ENCODE measurements around the gene P2RX7. TPM values are rescaled to one million over a fixed set of nuclear protein-coding genes. Genes with fewer than 3 reads are reported as not detected.

P2RX7 gene
- total and polyA plus RNA-seq, 9 of the 15 experiments (the other 6 are each of a cell fraction or from before 2014, with no cell fraction given): 0.04 to 0.65 (median 0.30) TPM

DNA sequence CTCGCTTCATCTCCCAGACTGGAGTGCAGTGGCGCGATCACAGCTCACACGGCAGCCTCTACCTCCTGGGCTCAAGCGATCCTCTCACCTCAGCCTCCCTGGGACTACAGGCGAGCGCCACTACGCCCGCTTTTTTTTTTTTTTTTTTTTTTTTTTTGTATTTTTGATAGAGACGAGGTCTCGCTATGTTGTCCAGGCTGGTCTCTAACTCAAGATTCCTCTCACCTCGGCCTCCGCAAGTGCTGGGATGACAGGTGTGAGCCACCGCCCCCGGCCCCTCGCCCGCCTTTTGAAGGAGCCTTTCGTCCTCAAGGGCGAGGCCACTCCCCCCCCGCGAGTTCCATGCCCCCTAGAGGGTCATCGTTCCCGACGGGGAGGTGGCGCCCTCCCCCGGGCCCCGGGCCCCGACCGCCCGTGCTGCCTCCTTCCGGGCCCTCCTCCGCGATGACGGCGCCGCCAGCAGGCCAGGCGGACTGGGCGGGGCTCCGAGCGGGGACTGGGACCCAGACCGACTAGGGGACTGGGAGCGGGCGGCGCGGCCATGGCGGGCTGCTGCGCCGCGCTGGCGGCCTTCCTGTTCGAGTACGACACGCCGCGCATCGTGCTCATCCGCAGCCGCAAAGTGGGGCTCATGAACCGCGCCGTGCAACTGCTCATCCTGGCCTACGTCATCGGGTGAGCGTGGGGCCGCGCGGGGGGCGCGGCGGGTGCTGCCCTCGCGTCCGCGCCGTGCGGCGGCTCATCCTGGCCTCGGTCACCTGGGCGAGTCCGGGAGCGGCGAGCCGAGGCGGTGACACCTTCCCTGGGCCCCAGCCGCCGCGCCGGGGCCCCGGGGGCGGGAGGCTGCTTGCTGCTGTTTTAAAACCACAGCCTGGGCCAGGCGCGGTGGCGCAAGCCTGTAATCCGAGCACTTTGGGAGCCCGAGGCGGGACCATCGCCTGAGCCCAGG is 77.2 kb downstream of the P2RX7 start, which contains the start of gene P2RX4 (continued):
- TF ChIP-seq, protein P1, sequence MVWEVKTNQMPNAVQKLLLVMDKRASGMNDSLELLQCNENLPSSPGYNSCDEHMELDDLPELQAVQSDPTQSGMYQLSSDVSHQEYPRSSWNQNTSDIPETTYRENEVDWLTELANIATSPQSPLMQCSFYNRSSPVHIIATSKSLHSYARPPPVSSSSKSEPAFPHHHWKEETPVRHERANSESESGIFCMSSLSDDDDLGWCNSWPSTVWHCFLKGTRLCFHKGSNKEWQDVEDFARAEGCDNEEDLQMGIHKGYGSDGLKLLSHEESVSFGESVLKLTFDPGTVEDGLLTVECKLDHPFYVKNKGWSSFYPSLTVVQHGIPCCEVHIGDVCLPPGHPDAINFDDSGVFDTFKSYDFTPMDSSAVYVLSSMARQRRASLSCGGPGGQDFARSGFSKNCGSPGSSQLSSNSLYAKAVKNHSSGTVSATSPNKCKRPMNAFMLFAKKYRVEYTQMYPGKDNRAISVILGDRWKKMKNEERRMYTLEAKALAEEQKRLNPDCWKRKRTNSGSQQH (CRISPR knock-in tag; IDR thresholded peaks at IDR 0.05): no peak
- TF ChIP-seq, protein P2, sequence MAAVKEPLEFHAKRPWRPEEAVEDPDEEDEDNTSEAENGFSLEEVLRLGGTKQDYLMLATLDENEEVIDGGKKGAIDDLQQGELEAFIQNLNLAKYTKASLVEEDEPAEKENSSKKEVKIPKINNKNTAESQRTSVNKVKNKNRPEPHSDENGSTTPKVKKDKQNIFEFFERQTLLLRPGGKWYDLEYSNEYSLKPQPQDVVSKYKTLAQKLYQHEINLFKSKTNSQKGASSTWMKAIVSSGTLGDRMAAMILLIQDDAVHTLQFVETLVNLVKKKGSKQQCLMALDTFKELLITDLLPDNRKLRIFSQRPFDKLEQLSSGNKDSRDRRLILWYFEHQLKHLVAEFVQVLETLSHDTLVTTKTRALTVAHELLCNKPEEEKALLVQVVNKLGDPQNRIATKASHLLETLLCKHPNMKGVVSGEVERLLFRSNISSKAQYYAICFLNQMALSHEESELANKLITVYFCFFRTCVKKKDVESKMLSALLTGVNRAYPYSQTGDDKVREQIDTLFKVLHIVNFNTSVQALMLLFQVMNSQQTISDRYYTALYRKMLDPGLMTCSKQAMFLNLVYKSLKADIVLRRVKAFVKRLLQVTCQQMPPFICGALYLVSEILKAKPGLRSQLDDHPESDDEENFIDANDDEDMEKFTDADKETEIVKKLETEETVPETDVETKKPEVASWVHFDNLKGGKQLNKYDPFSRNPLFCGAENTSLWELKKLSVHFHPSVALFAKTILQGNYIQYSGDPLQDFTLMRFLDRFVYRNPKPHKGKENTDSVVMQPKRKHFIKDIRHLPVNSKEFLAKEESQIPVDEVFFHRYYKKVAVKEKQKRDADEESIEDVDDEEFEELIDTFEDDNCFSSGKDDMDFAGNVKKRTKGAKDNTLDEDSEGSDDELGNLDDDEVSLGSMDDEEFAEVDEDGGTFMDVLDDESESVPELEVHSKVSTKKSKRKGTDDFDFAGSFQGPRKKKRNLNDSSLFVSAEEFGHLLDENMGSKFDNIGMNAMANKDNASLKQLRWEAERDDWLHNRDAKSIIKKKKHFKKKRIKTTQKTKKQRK (IDR thresholded peaks at IDR 0.05; ENCODE audit: borderline replicate concordance, low read depth, low read length): no peak
- no peak for TF ChIP-seq OTX1 (CRISPR knock-in tag; IDR thresholded peaks at IDR 0.05)
- no peak; the same call in 1 of the 2 replicates for TF ChIP-seq ZNF175 (CRISPR knock-in tag; IDR thresholded peaks at IDR 0.05; ENCODE audit: low read depth)
- TF ChIP-seq SMAD2 (IDR thresholded peaks at IDR 0.05; ENCODE audit: low read depth, low read length): no peak
- TF ChIP-seq ZC3H4 (CRISPR knock-in tag; IDR thresholded peaks at IDR 0.05; ENCODE audit: borderline replicate concordance): no peak; the same call in 1 of the 2 replicates
- peak; percentile 47 to 64; a peak in 3 of 4 replicates for TF ChIP-seq NRF1 (conservative IDR thresholded peaks at IDR 0.05 in 1 of 2, IDR thresholded peaks at IDR 0.05 in 1 of 2)
- peak; percentile 77; the same call in 1 of the 2 replicates for TF ChIP-seq ZBTB1 (CRISPR knock-in tag; IDR thresholded peaks at IDR 0.05; ENCODE audit: borderline replicate concordance, low read depth)
- TF ChIP-seq, protein P3, sequence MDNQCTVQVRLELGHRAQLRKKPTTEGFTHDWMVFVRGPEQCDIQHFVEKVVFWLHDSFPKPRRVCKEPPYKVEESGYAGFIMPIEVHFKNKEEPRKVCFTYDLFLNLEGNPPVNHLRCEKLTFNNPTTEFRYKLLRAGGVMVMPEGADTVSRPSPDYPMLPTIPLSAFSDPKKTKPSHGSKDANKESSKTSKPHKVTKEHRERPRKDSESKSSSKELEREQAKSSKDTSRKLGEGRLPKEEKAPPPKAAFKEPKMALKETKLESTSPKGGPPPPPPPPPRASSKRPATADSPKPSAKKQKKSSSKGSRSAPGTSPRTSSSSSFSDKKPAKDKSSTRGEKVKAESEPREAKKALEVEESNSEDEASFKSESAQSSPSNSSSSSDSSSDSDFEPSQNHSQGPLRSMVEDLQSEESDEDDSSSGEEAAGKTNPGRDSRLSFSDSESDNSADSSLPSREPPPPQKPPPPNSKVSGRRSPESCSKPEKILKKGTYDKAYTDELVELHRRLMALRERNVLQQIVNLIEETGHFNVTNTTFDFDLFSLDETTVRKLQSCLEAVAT (IDR thresholded peaks at IDR 0.05): no peak; a peak in 1 of 4 replicates
- no peak for TF ChIP-seq MCM5 (IDR thresholded peaks at IDR 0.05; ENCODE audit: low read depth)
- no peak for TF ChIP-seq ZNF586 (CRISPR knock-in tag; conservative IDR thresholded peaks at IDR 0.05)
- TF ChIP-seq, protein P4, sequence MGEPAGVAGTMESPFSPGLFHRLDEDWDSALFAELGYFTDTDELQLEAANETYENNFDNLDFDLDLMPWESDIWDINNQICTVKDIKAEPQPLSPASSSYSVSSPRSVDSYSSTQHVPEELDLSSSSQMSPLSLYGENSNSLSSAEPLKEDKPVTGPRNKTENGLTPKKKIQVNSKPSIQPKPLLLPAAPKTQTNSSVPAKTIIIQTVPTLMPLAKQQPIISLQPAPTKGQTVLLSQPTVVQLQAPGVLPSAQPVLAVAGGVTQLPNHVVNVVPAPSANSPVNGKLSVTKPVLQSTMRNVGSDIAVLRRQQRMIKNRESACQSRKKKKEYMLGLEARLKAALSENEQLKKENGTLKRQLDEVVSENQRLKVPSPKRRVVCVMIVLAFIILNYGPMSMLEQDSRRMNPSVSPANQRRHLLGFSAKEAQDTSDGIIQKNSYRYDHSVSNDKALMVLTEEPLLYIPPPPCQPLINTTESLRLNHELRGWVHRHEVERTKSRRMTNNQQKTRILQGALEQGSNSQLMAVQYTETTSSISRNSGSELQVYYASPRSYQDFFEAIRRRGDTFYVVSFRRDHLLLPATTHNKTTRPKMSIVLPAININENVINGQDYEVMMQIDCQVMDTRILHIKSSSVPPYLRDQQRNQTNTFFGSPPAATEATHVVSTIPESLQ (CRISPR knock-in tag; IDR thresholded peaks at IDR 0.05): no peak
- TF ChIP-seq, protein P5, sequence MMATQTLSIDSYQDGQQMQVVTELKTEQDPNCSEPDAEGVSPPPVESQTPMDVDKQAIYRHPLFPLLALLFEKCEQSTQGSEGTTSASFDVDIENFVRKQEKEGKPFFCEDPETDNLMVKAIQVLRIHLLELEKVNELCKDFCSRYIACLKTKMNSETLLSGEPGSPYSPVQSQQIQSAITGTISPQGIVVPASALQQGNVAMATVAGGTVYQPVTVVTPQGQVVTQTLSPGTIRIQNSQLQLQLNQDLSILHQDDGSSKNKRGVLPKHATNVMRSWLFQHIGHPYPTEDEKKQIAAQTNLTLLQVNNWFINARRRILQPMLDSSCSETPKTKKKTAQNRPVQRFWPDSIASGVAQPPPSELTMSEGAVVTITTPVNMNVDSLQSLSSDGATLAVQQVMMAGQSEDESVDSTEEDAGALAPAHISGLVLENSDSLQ (IDR thresholded peaks at IDR 0.05): no peak
- TF ChIP-seq ZNF77 (CRISPR knock-in tag; IDR thresholded peaks at IDR 0.05): no peak
- no peak for TF ChIP-seq WHSC1 (IDR thresholded peaks at IDR 0.05; ENCODE audit: low read length)
